Endothelial cell of umbilical vein (primary cell): ENCODE measurements around the gene RPL35. TPM values are rescaled to one million over a fixed set of nuclear protein-coding genes. Genes with fewer than 3 reads are reported as not detected.
A peak's percentile ranks its signal among the peaks of the same experiment; 100 is the strongest.

Experiments used
- BruUV-seq: library from RNA; stranded (reverse); fragments of 400-500 nt; replicated peaks from 2 replicates; lab custom pipeline; 2021; lab: Mats Ljungman, UMichigan
- CTCF ChIA-PET: fragments of 300-600, 350-600 bp; sonication (Branson Sonifier 250); formaldehyde crosslinking; loops from one replicate; lab custom pipeline; 2021; ENCODE audit warnings: antibody characterized with exemption, inconsistent platforms; lab: Charles Lee
- POLR2A ChIA-PET: fragments of 300-600, 350-600 bp; sonication (Branson Sonifier 250); formaldehyde crosslinking; loops from one replicate; lab custom pipeline; 2021; ENCODE audit warnings: antibody characterized with exemption, inconsistent platforms; lab: Charles Lee
- DNase-seq: peaks from one replicate; pipeline ENCODE4 v3.0.0-alpha.2; 2011; ENCODE audit warnings: low read depth, low spot score
- FAIRE-seq: peaks from 2 replicates; lab custom pipeline; 2011; peaks lifted over from hg19 to GRCh38; lab: Jason Lieb, UNC
- H2AFZ ChIP-seq: 2 replicates; pipeline ENCODE4 v1.6.0; 2012; ENCODE audit warnings: low read depth, low read length, control low read depth, inconsistent platforms
- H3K27ac ChIP-seq: 2 replicates; pipeline ENCODE4 v1.5.1; 2011; ENCODE audit warnings: low read depth, mild to moderate bottlenecking, control low read depth, low read length, moderate library complexity; ENCODE audit not compliant: insufficient read depth
- H3K27me3 ChIP-seq, 2 experiments: 2 replicates each; pipeline versions ENCODE4 v1.6.0 to v1.6.1; 2011; ENCODE audit warnings: low read length in 2 of 2, mixed read lengths in 1 of 2; ENCODE audit not compliant: control insufficient read depth in 2 of 2, insufficient read depth in 2 of 2
- H3K36me3 ChIP-seq, 2 experiments: 2 replicates in 1 of 2; 3 replicates in 1 of 2; pipeline ENCODE4 v1.5.1; 2011; ENCODE audit warnings: low read length in 2 of 2, mild to moderate bottlenecking in 1 of 2, moderate library complexity in 1 of 2; ENCODE audit not compliant: control insufficient read depth in 2 of 2, insufficient read depth in 2 of 2; ENCODE audit errors: extremely low read depth in 1 of 2
- H3K4me1 ChIP-seq: 3 replicates; pipeline ENCODE4 v1.5.1; 2011; ENCODE audit warnings: mild to moderate bottlenecking, low read length; ENCODE audit not compliant: control insufficient read depth, insufficient read depth; ENCODE audit errors: extremely low read depth
- H3K4me2 ChIP-seq: 2 replicates; pipeline ENCODE4 v1.6.1; 2011; ENCODE audit warnings: low read length, control low read depth, mixed read lengths; ENCODE audit not compliant: insufficient read depth
- H3K4me3 ChIP-seq, 3 experiments: fragments of 200-600 bp in 1 of 3; sonication (generic), shearing (Covaris generic) in 1 of 3; replicated peaks in 1 of 3; 2 replicates each; pipeline ENCODE4 v1.5.1; 2011 to 2016; ENCODE audit warnings: control low read depth in 3 of 3, low read length in 3 of 3, mild to moderate bottlenecking in 2 of 3, inconsistent platforms in 1 of 3, low read depth in 1 of 3, moderate library complexity in 1 of 3; ENCODE audit not compliant: insufficient read depth in 1 of 3
- H3K79me2 ChIP-seq: 2 replicates; pipeline ENCODE4 v1.6.0; 2012; ENCODE audit warnings: low read length, inconsistent platforms; ENCODE audit not compliant: control insufficient read depth, insufficient read depth
- H3K9ac ChIP-seq: replicated peaks from 2 replicates; pipeline ENCODE3; 2011; ENCODE audit warnings: low read length, control low read depth; ENCODE audit not compliant: insufficient read depth; ENCODE audit errors: extremely low read depth
- H3K9me1 ChIP-seq: replicated peaks from 3 replicates; pipeline ENCODE4 v1.6.0; 2011; ENCODE audit warnings: mild to moderate bottlenecking, low read length; ENCODE audit not compliant: control insufficient read depth, insufficient read depth; ENCODE audit errors: extremely low read depth
- H3K9me3 ChIP-seq: replicated peaks from 2 replicates; pipeline ENCODE4 v1.5.1; 2012; ENCODE audit warnings: low read length, inconsistent platforms; ENCODE audit not compliant: control insufficient read depth, insufficient read depth
- H4K20me1 ChIP-seq: replicated peaks from 2 replicates; pipeline ENCODE3; 2011; ENCODE audit warnings: mild to moderate bottlenecking, low read length; ENCODE audit not compliant: control insufficient read depth, insufficient read depth; ENCODE audit errors: extremely low read depth
- CTCF ChIP-seq, 2 donors: IDR thresholded peaks; 1 replicate in 1 of 2; 2 replicates in 1 of 2; pipeline ENCODE4 v1.5.1; 2011; ENCODE audit warnings: low read length in 2 of 2, mild to moderate bottlenecking in 2 of 2, moderate library complexity in 2 of 2, control low read depth in 1 of 2, inconsistent platforms in 1 of 2, low read depth in 1 of 2; ENCODE audit not compliant: insufficient read depth in 1 of 2; ENCODE audit errors: extremely low read depth in 1 of 2
- EZH2 ChIP-seq: IDR thresholded peaks from 2 replicates; pipeline ENCODE4 v1.6.1; 2012; ENCODE audit warnings: borderline replicate concordance, low read depth, mild to moderate bottlenecking, moderate library complexity, low read length, inconsistent platforms; ENCODE audit not compliant: severe bottlenecking
- FOS ChIP-seq: IDR thresholded peaks from 2 replicates; pipeline ENCODE4 v1.6.1; 2011; ENCODE audit warnings: mild to moderate bottlenecking, low read length, moderate library complexity, borderline replicate concordance; ENCODE audit not compliant: insufficient read depth
- GATA2 ChIP-seq: IDR thresholded peaks from 2 replicates; pipeline ENCODE4 v1.7.0; 2011; ENCODE audit warnings: low read depth, mild to moderate bottlenecking, moderate library complexity, mixed read lengths, low read length; ENCODE audit not compliant: insufficient read length, insufficient read depth
- JUN ChIP-seq: IDR thresholded peaks from 2 replicates; pipeline ENCODE4 v1.6.1; 2011; ENCODE audit warnings: borderline replicate concordance, low read depth; ENCODE audit not compliant: insufficient read length, insufficient read depth
- POLR2A ChIP-seq: IDR thresholded peaks from 2 replicates; pipeline ENCODE4 v1.6.1; 2012; ENCODE audit warnings: low read depth, mild to moderate bottlenecking, control low read depth, low read length
- POLR2AphosphoS5 ChIP-seq: IDR thresholded peaks from 2 replicates; pipeline ENCODE4 v1.6.1; 2012; ENCODE audit warnings: low read depth, mild to moderate bottlenecking, control low read depth, low read length, moderate library complexity; ENCODE audit not compliant: insufficient read depth
- dilution Hi-C: fragments of 300-500 bp; cut with MboI; formaldehyde crosslinking; loops from one replicate; pipeline ENCODE4 v1.15.0; 2019; ENCODE audit warnings: low sequenced_read_pairs; ENCODE audit not compliant: extremely low pct_ligation_motif_present
- intact Hi-C: fragments of 100-400 bp; cut with micrococcal nuclease; formaldehyde crosslinking; loops from one replicate; pipeline ENCODE4 v1.10.0; 2022
- polyA plus RNA-seq, 4 experiments: library from polyadenylated mRNA; depleted of rRNA in 3 of 4; stranded (reverse) in 3 of 4; unstranded in 1 of 4; fragments of >200 nt; gene quantifications; 2 replicates each; pipeline versions ENCODE4 v1.2.1 to v1.2.3, GENCODE V29; 2011 to 2012; ENCODE audit warnings: missing spikeins in 1 of 4
- total RNA-seq: library from RNA; stranded (reverse); gene quantifications from 2 replicates; pipeline ENCODE4 v1.2.3, GENCODE V29; 2021

RPL35 gene
- total and polyA plus RNA-seq, 2 donors (not counting 3 experiments of a cell fraction or from before 2014, with no cell fraction given) = 1,230 to 2,206 TPM

DNA sequence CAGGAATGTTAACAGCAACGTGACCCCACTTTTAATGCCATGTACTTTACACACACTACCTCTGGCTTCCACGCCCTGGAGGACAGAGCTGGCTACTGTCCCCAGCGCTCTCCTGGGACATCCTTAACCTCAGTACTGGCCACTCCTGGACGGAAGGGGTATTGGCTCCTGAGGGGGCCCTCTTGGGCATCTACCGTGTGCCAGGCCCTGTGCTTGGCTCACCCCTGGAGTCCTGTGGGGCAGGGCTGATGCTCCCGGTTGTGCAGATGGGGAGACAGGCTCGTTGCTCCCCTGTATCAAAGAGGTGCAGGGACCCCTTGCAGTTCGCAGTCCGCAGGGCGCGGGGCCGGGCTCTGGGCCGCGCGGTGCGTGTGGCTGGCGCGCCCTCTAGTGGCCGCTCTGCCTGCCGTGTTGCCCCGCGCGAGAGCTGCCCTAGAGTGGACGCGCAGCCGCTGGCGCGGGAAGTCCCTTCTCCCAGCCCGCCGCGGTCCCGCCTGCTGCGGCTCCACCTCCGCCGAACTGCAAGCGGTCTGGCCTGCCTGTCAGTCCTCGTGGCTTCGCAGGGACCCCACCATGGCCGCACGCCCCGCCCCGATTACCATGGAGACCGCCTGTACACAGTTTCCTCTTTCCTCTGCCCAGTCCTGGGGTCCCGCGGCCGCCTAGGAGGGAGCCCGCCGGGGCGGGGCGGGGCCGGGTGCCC lies 8.8 kb downstream of the RPL35 start, which contains the start of gene WDR38:
Gene WDR38 (plus strand): TSS at position 632 of the 703 bp plus-strand sequence. CDS start 72 bp downstream, outside the sequence.
- Histone ChIP-seq H4K20me1 (no peaks in the 10 kb centered on the region), H3K9ac (peak within 1 kb of the TSS; percentile 22), H3K4me1 (peaks cover 3% of the 10 kb centered on the region), H3K79me2 (no peaks in the 10 kb centered on the region), H3K4me2 (peak within 1 kb of the TSS; percentile 33), H3K36me3 (peaks cover 2 to 14% of the 10 kb centered on the region in 2 experiments), H3K9me3 (no peaks in the 10 kb centered on the region), H3K27me3 (peaks cover 0 to 2% of the 10 kb centered on the region in 2 experiments), H3K4me3 (peak within 1 kb of the TSS; percentile 2 to 38 (median 32)), H2AFZ (peak within 1 kb of the TSS; percentile 71), H3K9me1 (no peaks in the 10 kb centered on the region), H3K27ac (no peak within 1 kb of the TSS)
- BruUV-seq = no TSS peak
- DNase-seq (peak; percentile 65), FAIRE-seq (peak; percentile 76)
- intact Hi-C loops = loop anchor here (1.0 kb wide), 6 partner anchors 41 to 521 kb away; partner anchors contain the start of gene SCAI
- no peak for TF ChIP-seq GATA2
- peak; percentile 80 to 94 for TF ChIP-seq CTCF (IDR thresholded peaks at IDR 0.05; ENCODE audit: extremely low read depth in 1 of 2, insufficient read depth in 1 of 2, low read depth in 1 of 2, low read length in 2 of 2)
- TF ChIP-seq EZH2 = no peak
- no peak for TF ChIP-seq FOS
- TF ChIP-seq POLR2A = no peak
- TF ChIP-seq JUN = no peak
- no peak for TF ChIP-seq POLR2AphosphoS5
- dilution Hi-C loops = no loop called here
- POLR2A ChIA-PET = interaction anchor here (1.2 to 1.7 kb wide), 4 partner anchors 8 to 81 kb away, joined by 3 to 5 read pairs (median 4); partner anchors contain the start of genes ARPC5L and RPL35
- CTCF ChIA-PET = interaction anchor here (0.5 to 15.1 kb wide), 50 partner anchors 9 to 525 kb away, joined by 3 to 967 read pairs (median 5); partner anchors contain the start of genes ARPC5L, NR6A1, OLFML2A and RPL35
